Kidney epithelial cell (primary cell): ENCODE measurements around the gene CBARP. TPM values are rescaled to one million over a fixed set of nuclear protein-coding genes. Genes with fewer than 3 reads are reported as not detected.

Experiments
- DNase-seq: peaks from one replicate; pipeline ENCODE4 v3.0.0-alpha.2; 2010; ENCODE audit warnings: low read depth
- H3K27me3 ChIP-seq: 2 replicates; pipeline ENCODE4 v1.6.0; 2011; ENCODE audit warnings: low read length; ENCODE audit not compliant: control insufficient read depth, insufficient read depth
- H3K36me3 ChIP-seq: 2 replicates; pipeline ENCODE4 v1.5.1; 2011; ENCODE audit warnings: low read length; ENCODE audit not compliant: control insufficient read depth, insufficient read depth
- H3K4me3 ChIP-seq: 2 replicates; pipeline ENCODE4 v1.5.1; 2011; ENCODE audit warnings: low read depth, mild to moderate bottlenecking, control low read depth, low read length
- total RNA-seq: library from RNA; depleted of rRNA; stranded (reverse); fragments of >200 nt; gene quantifications from 2 replicates; pipeline ENCODE4 v1.2.3, GENCODE V29; 2015
- TF ChIP-seq, protein P1 (sequence below): IDR thresholded peaks from 2 replicates; pipeline ENCODE4 v1.5.1; 2011; ENCODE audit warnings: mild to moderate bottlenecking, moderate library complexity, low read length, control low read depth, inconsistent platforms; ENCODE audit not compliant: insufficient read depth, poor library complexity, severe bottlenecking

CBARP gene
- total RNA-seq, 1 donor from 2014 or later, result 5.1 TPM

DNA sequence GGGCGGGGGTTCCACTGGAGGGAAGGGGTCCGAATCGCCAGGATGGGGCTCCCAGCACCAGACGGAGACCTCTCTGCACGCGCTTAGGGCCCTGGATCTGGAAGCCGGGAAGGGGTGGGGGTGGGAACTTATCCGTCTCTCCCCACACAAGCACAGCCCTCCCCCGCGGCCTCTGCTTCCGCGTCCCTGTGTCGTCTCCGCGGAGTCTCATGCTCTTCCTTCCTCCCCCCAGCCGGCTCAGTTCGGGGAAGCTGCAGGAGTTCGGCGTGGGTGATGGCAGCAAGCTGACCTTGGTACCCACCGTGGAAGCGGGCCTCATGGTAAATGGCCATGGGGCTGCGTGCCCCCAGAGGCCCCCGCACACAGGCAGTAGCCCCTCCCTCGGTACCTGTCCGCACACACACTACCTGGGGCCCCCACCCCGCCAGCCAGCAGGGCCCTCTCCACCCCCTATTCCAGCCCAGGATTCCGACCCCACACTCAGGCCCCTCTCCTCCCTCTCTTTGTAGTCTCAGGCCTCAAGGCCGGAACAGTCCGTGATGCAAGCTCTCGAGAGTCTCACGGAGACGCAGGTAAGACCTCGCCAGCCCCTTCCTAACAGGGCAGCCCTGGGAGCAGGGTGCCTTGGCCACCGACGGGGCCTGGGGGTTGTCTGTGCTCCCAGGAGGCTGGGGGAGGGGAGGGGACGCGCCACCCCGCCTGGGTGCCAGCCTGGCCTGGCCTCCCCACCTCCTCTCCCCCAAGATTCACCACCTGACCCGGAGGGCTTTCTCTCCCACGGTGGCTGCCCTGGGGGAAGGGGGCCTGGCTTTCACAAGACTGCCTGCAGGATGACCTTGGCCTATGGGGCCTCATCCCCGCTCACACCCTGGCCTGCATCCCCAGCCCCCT lies 13.8 kb upstream of the CBARP start:
- no peaks in the 10 kb centered on the region for H3K27me3 ChIP-seq
- TF ChIP-seq, protein P1, sequence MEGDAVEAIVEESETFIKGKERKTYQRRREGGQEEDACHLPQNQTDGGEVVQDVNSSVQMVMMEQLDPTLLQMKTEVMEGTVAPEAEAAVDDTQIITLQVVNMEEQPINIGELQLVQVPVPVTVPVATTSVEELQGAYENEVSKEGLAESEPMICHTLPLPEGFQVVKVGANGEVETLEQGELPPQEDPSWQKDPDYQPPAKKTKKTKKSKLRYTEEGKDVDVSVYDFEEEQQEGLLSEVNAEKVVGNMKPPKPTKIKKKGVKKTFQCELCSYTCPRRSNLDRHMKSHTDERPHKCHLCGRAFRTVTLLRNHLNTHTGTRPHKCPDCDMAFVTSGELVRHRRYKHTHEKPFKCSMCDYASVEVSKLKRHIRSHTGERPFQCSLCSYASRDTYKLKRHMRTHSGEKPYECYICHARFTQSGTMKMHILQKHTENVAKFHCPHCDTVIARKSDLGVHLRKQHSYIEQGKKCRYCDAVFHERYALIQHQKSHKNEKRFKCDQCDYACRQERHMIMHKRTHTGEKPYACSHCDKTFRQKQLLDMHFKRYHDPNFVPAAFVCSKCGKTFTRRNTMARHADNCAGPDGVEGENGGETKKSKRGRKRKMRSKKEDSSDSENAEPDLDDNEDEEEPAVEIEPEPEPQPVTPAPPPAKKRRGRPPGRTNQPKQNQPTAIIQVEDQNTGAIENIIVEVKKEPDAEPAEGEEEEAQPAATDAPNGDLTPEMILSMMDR, result no peak
- peaks cover 8% of the 10 kb centered on the region for H3K36me3 ChIP-seq
- peak overlapping the region; percentile 71 for H3K4me3 ChIP-seq
- DNase-seq, result no peak

DNA sequence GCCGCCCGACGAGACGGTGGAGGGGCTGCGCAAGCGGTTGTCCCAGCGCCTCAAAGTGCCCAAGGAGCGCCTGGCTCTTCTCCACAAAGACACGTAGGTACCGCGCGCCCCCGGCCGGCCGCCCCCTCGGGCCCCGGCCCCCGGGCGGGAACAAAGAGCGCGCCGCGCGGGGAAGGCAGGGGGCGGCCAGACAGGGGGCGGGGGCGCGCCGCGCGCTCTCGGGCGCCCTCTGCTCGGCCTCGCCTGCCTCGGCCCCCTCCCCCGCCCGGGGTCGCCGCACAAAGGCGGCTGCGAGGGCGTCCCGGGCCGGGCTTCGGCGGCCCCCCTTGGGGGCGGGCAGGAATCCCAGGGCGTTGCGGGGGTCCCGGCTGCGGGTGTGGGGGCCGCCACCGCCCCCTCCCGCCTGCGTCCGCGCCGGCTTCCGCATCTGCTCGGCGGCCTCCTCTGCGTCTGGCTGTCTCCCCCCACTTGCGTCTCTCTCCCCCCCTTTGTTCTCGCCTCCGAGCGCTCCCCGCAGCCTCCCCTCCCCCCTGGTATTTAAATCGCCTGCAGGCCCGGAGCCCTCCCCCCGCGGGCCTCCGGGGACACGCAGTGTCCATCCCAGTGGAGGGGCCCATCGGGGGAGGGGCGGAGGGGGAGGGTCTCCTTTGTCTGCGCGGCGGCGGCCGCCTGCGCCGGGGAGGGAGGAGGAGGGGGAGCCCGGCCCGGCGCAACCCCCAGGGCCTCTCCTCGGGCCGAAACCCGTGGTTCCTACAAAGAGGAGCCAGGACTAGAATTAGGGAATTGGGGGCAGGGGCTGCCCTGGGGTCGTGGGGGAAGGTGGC lies 12.8 kb upstream of the CBARP start:
- Histone ChIP-seq H3K36me3 (peaks cover 8% of the 10 kb centered on the region), H3K27me3 (no peaks in the 10 kb centered on the region), H3K4me3 (peak overlapping the region; percentile 71)
- DNase-seq, result no peak
- TF ChIP-seq, protein P1, result no peak

DNA sequence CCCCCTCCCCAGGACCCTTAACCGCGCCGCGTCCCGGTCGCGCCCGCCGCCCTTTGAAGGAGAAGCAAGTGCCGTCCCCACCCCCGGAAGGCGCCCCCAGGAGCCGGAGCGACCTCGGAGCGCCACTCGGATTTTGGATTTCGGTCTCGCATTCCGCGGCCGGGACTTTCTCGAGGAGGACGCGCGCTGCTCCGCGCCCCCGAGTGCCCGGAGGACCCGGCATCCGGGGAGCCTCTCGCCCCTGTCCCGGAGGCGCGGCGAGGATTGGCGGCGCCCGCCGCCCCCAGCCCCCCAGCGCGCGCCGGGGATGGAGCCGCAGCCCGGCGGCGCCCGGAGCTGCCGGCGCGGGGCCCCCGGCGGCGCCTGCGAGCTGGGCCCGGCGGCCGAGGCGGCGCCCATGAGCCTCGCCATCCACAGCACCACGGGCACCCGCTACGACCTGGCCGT lies 12.2 kb upstream of the CBARP start:
- H3K4me3 ChIP-seq, result peak overlapping the region; percentile 71
- H3K27me3 ChIP-seq, result no peaks in the 10 kb centered on the region
- no peak for DNase-seq
- TF ChIP-seq, protein P1, result no peak
- peaks cover 7% of the 10 kb centered on the region for H3K36me3 ChIP-seq

DNA sequence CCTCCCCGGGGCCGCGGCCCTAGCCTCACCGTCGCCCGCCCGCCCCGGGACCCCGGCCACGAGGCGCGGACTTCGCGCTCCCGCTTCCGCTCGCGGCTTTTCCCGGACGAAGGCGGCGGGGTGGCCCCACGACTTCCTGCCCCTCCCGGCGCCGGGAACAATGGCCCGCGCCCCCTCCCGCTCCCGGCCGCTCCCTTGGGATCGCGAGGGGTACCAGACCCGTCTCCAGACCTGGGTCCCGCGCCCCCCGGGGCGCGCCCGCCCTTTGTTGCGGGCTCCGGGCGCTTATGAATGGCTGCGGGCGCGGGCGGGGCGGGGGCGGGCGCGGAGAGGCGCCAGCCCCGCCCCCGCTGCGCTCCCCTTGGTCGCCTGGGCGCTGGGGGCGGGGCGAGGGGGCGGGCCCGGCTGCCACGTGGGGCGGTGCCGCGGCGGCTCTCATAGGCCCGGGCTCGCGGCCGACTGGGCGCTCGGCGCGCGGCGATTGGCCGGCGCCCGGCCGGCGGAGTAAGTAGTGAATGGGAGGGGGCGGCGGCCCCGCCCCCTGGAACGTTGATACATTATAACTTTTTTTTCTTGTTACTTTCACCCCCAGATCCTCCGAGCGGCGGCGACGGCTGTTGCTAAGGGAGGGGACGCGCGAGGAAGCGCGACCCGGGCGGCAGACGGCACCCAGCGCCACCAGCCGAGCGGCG lies 11.6 kb upstream of the CBARP start:
- H3K4me3 ChIP-seq, result peak overlapping the region; percentile 84
- H3K27me3 ChIP-seq, result no peaks in the 10 kb centered on the region
- peaks cover 4% of the 10 kb centered on the region for H3K36me3 ChIP-seq
- TF ChIP-seq, protein P1, result no peak
- peak; percentile 76 for DNase-seq

DNA sequence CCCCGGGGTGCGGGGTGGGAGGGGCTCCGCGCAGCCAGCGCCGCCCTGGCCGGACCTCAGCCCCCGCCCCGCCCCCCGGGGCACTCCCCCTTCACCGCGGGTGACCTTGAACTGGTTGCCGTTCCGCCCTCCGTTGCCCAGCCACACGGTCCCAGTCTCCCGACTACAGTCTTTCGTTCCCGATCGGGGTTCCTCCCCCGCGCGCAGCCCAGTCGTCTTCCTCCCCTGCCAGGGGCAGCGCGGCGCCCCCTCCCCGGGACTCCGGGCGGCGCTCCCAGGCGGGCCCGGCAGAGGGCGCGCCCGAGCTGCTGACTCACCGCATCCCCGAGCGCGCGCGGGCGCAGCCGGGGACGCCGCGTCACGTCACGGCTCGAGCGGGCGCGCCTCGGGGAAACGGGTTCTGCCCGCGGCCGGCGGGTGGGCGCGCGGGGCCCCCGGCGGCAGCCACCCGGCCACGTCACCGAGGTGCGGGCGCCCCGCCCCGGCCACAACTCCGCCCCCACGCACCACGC lies 11.0 kb upstream of the CBARP start:
- peaks cover 2% of the 10 kb centered on the region for H3K36me3 ChIP-seq
- TF ChIP-seq, protein P1, result peak; percentile 33
- no peak for DNase-seq
- H3K4me3 ChIP-seq, result peak overlapping the region; percentile 84
- H3K27me3 ChIP-seq, result no peaks in the 10 kb centered on the region
